Measurements from ENCODE around the gene ANKRD10.

Gene ANKRD10

DNA sequence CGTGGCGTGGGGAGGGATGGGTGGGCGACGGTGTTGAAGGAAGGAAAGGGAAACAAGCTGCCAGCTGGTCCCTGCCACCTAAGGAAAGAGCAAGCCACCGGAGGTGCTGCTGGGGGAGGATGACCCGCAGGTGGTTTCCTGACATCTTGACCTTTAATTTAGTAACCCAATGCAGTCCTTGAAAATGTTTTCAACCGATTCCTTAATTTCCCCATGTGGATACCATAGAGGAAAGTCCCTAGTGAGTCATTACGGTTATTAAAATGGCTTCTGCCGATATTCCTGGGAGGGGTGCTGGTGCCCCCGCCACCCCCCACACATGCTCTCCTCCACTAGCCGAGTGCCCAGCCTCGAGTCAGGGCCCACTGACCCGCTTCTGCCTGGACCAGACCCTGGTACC is 6.3 kb upstream of the ANKRD10 start:
- no peak for TF ChIP-seq CTCF (IDR thresholded peaks at IDR 0.05; ENCODE audit: insufficient read depth, low read depth, low read length, missing control alignments)
- H3K4me3 ChIP-seq (ENCODE audit: low read depth, low read length), result no peak overlapping the region
- peak; percentile 69 for DNase-seq (ENCODE audit: low read depth)

- DNase-seq (ENCODE audit: low read depth), result peak; percentile 62
- no peak for TF ChIP-seq CTCF (IDR thresholded peaks at IDR 0.05; ENCODE audit: insufficient read depth, low read depth, low read length, missing control alignments)
- no peak overlapping the region for H3K4me3 ChIP-seq (ENCODE audit: low read depth, low read length)
Observed at GRCh38 chr13:110920038-110920437, 5.2 kb upstream of the ANKRD10 start.

- no peak for DNase-seq (ENCODE audit: low read depth)
Observed at GRCh38 chr13:110916301-110917142, 1.7 kb upstream of the ANKRD10 start.

DNA sequence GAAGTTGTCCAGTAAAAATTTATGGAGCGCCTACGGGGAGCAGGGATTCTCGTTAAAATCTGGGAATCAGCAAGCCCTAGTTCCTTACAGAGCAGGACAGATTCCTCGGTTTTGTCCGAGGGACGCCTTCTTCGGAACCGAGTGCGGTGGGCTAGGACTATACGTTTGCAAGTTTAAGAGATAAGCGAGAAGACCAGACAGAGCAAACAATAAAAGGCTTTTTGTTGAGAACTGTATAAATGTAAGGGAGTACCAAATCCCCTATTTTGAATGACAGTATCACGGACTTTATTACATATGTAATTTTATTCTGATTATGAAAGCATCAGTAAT is 971 bp upstream of the ANKRD10 start:
- no peak for TF ChIP-seq CTCF (IDR thresholded peaks at IDR 0.05; ENCODE audit: insufficient read depth, low read depth, low read length, missing control alignments)
- peak overlapping the region; percentile 73 for H3K4me3 ChIP-seq (ENCODE audit: low read depth, low read length)
- no peak for DNase-seq (ENCODE audit: low read depth)

More at GRCh38 chr13:110916301-110917142, 1.7 kb upstream of the ANKRD10 start:
- peak overlapping the region; percentile 73 for H3K4me3 ChIP-seq (ENCODE audit: low read depth, low read length)
- no peak for TF ChIP-seq CTCF (IDR thresholded peaks at IDR 0.05; ENCODE audit: insufficient read depth, low read depth, low read length, missing control alignments)

- H3K4me3 ChIP-seq (ENCODE audit: low read depth, low read length), result peak overlapping the region; percentile 99
- DNase-seq (ENCODE audit: low read depth), result peak; percentile 92
- TF ChIP-seq CTCF (IDR thresholded peaks at IDR 0.05; ENCODE audit: insufficient read depth, low read depth, low read length, missing control alignments), result no peak
Observed at GRCh38 chr13:110914331-110915056, 375 bp downstream of the ANKRD10 start.

- no peak for DNase-seq (ENCODE audit: low read depth)
- TF ChIP-seq CTCF (IDR thresholded peaks at IDR 0.05; ENCODE audit: insufficient read depth, low read depth, low read length, missing control alignments), result no peak
- peak overlapping the region; percentile 99 for H3K4me3 ChIP-seq (ENCODE audit: low read depth, low read length)
Observed at GRCh38 chr13:110914081-110914330, 863 bp downstream of the ANKRD10 start.
